Ishikawa (cell line): ENCODE results near the gene NHSL2.

Experiments
- CEBPB ChIP-seq: IDR thresholded peaks from 2 replicates; pipeline ENCODE4 v1.6.1; 2012
- CREB1 ChIP-seq: IDR thresholded peaks from 2 replicates; pipeline ENCODE4 v1.6.1; 2012; ENCODE audit warnings: low read depth
- EGR1 ChIP-seq: IDR thresholded peaks from 2 replicates; pipeline ENCODE4 v1.6.1; 2012
- EP300 ChIP-seq: IDR thresholded peaks from 2 replicates; pipeline ENCODE4 v1.6.1; 2012; ENCODE audit warnings: borderline replicate concordance
- FOXM1 ChIP-seq: IDR thresholded peaks from 2 replicates; pipeline ENCODE4 v1.6.1; 2012; ENCODE audit warnings: low read depth, borderline replicate concordance
- MAX ChIP-seq: IDR thresholded peaks from 2 replicates; pipeline ENCODE4 v1.6.1; 2012
- NFIC ChIP-seq: IDR thresholded peaks from 2 replicates; pipeline ENCODE4 v1.6.1; 2012
- RAD21 ChIP-seq: IDR thresholded peaks from 2 replicates; pipeline ENCODE4 v1.6.1; 2012; ENCODE audit warnings: low read depth
- REST ChIP-seq: IDR thresholded peaks from 2 replicates; pipeline ENCODE4 v1.6.1; 2012; ENCODE audit warnings: low read depth, mild to moderate bottlenecking
- TAF1 ChIP-seq: IDR thresholded peaks from 2 replicates; pipeline ENCODE4 v1.6.1; 2012; ENCODE audit warnings: low read depth, mild to moderate bottlenecking
- TCF12 ChIP-seq: IDR thresholded peaks from 2 replicates; pipeline ENCODE4 v1.6.1; 2012; ENCODE audit warnings: low read depth
- TEAD4 ChIP-seq: IDR thresholded peaks from 2 replicates; pipeline ENCODE4 v1.6.1; 2012
- USF1 ChIP-seq: IDR thresholded peaks from 2 replicates; pipeline ENCODE4 v1.6.1; 2012
- YY1 ChIP-seq: IDR thresholded peaks from 2 replicates; pipeline ENCODE4 v1.6.1; 2012; ENCODE audit warnings: low read depth
- ZBTB7A ChIP-seq: IDR thresholded peaks from 2 replicates; pipeline ENCODE4 v1.6.1; 2012; ENCODE audit warnings: low read depth

NHSL2 gene

GRCh38 chrX:72115380-72115779 is 204.7 kb downstream of the NHSL2 start:
- TF ChIP-seq REST (no peak), EGR1 (no peak), EP300 (no peak), TCF12 (no peak), USF1 (no peak), MAX (no peak), CEBPB (no peak), NFIC (no peak), CREB1 (no peak), TEAD4 (no peak), ZBTB7A (no peak), TAF1 (no peak), FOXM1 (no peak), YY1 (no peak), RAD21 (no peak)

- TF ChIP-seq RAD21 (no peak), EP300 (no peak), TCF12 (no peak), CREB1 (no peak), FOXM1 (no peak), NFIC (no peak), MAX (no peak), TAF1 (no peak), TEAD4 (no peak), USF1 (no peak)
Measured at GRCh38 chrX:72117636-72118210, 207.1 kb downstream of the NHSL2 start.

DNA sequence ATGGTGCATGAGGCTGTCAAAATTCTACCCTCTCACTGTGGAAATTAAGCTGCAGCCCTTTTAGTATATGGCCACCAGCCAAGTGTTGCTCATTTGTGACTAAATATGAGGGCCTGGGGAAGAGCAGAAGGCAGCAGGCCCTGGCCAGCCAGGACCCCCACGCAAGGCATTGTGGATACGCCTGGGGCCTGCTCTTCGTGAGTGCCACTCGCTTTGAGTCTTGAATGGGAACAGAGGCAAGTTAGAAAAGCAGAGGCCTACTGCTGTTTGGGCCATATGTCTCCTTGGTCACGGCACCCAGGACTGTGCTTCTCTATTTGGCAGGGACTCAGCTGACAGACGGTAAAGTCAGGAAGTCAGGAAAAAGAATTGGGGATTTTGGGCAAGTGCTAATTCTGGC is 210.2 kb downstream of the NHSL2 start:
- no peak for TF ChIP-seq TAF1
- no peak for TF ChIP-seq RAD21
- TF ChIP-seq CEBPB: no peak
- no peak for TF ChIP-seq CREB1
- TF ChIP-seq EP300: no peak
- no peak for TF ChIP-seq TEAD4
- TF ChIP-seq USF1: no peak
- no peak for TF ChIP-seq ZBTB7A
- TF ChIP-seq YY1: no peak
- no peak for TF ChIP-seq NFIC
- no peak for TF ChIP-seq FOXM1
- TF ChIP-seq TCF12: no peak
- no peak for TF ChIP-seq REST
- no peak for TF ChIP-seq MAX
- no peak for TF ChIP-seq EGR1

GRCh38 chrX:72121383-72121782 is 210.7 kb downstream of the NHSL2 start:
- TF ChIP-seq MAX (no peak), NFIC (no peak), EGR1 (no peak), ZBTB7A (no peak), RAD21 (no peak), USF1 (no peak), CEBPB (no peak), TAF1 (no peak), TEAD4 (no peak), REST (no peak), YY1 (no peak), EP300 (no peak), FOXM1 (no peak), CREB1 (no peak), TCF12 (no peak)
